CD8-positive, alpha-beta memory T cell (primary cell): ENCODE measurements around the gene SMARCD2. TPM values are rescaled to one million over a fixed set of nuclear protein-coding genes. Genes with fewer than 3 reads are reported as not detected.
"Not testable (repeated sequence)": the region's sequence is repeated elsewhere in the genome, so short reads cannot be mapped to it uniquely, and the experiment has no call there.

Source experiments
- CTCF ChIA-PET: fragments of 350-600 bp; sonication (Branson Sonifier 250); formaldehyde crosslinking; loops from one replicate; lab custom pipeline; 2021; ENCODE audit warnings: antibody characterized with exemption; lab: Charles Lee
- POLR2A ChIA-PET: fragments of 350-600 bp; sonication (Branson Sonifier 250); formaldehyde crosslinking; loops from one replicate; lab custom pipeline; 2021; ENCODE audit warnings: antibody characterized with exemption; lab: Charles Lee
- DNase-seq, 5 donors: peaks; one replicate each; pipeline versions ENCODE4 v3.0.0 to v3.0.0-alpha.2; 2020 to 2022; ENCODE audit warnings: mixed read lengths in 1 of 5
- H3K27ac ChIP-seq: one replicate; pipeline ENCODE4 v1.7.0; 2013; ENCODE audit warnings: low read depth, mild to moderate bottlenecking, low read length, moderate library complexity
- H3K27me3 ChIP-seq: 2 replicates; pipeline ENCODE4 v1.7.0; 2013; ENCODE audit warnings: low read length, mild to moderate bottlenecking; ENCODE audit not compliant: insufficient read depth, poor library complexity, severe bottlenecking
- H3K36me3 ChIP-seq: 2 replicates; pipeline ENCODE4 v1.7.0; 2013; ENCODE audit warnings: mild to moderate bottlenecking, low read length, moderate library complexity; ENCODE audit not compliant: insufficient read depth
- H3K4me1 ChIP-seq: 2 replicates; pipeline ENCODE4 v1.7.0; 2013; ENCODE audit warnings: mild to moderate bottlenecking, low read length, moderate library complexity; ENCODE audit not compliant: insufficient read depth
- H3K4me3 ChIP-seq: 2 replicates; pipeline ENCODE4 v1.7.0; 2013; ENCODE audit warnings: mild to moderate bottlenecking, low read length
- H3K9me3 ChIP-seq: 2 replicates; pipeline ENCODE4 v1.7.0; 2013; ENCODE audit warnings: mild to moderate bottlenecking, low read length
- H3K27ac Mint-ChIP-seq, 8 donors: one replicate each; pipeline ENCODE4 v1.8.0; 2020 to 2021; ENCODE audit warnings: mixed read lengths in 8 of 8, mild to moderate bottlenecking in 6 of 8, inconsistent platforms in 3 of 8, moderate library complexity in 3 of 8
- H3K27me3 Mint-ChIP-seq, 2 donors: one replicate each; pipeline ENCODE4 v1.8.0; 2020 to 2021; ENCODE audit warnings: mixed read lengths in 2 of 2, mild to moderate bottlenecking in 1 of 2, moderate library complexity in 1 of 2
- H3K36me3 Mint-ChIP-seq, 3 donors: one replicate each; pipeline ENCODE4 v1.8.0; 2020 to 2021; ENCODE audit warnings: mixed read lengths in 3 of 3, inconsistent platforms in 1 of 3, mild to moderate bottlenecking in 1 of 3
- H3K4me1 Mint-ChIP-seq, 3 donors: one replicate each; pipeline ENCODE4 v1.8.0; 2020 to 2021; ENCODE audit warnings: mixed read lengths in 3 of 3, inconsistent platforms in 1 of 3, mild to moderate bottlenecking in 1 of 3
- H3K4me3 Mint-ChIP-seq, 7 donors: one replicate each; pipeline ENCODE4 v1.8.0; 2020 to 2021; ENCODE audit warnings: mixed read lengths in 7 of 7, mild to moderate bottlenecking in 6 of 7, moderate library complexity in 4 of 7, inconsistent platforms in 2 of 7
- H3K9me3 Mint-ChIP-seq, 5 donors: one replicate each; pipeline ENCODE4 v1.8.0; 2020 to 2022; ENCODE audit warnings: mixed read lengths in 5 of 5, mild to moderate bottlenecking in 3 of 5, moderate library complexity in 2 of 5, inconsistent platforms in 1 of 5
- polyA plus RNA-seq: library from polyadenylated mRNA; unstranded; fragments of 300-500 nt; fragmentation: Illumina TruSeq; gene quantifications from one replicate; pipeline ENCODE4 v1.2.3, GENCODE V29; 2021
- total RNA-seq, 2 experiments: library from RNA; stranded (reverse); gene quantifications; one replicate each; pipeline ENCODE4 v1.2.3, GENCODE V29; 2021

Gene SMARCD2
- total and polyA plus RNA-seq, 3 experiments from 2014 or later = 96.8 to 121 (median 107) TPM

DNA sequence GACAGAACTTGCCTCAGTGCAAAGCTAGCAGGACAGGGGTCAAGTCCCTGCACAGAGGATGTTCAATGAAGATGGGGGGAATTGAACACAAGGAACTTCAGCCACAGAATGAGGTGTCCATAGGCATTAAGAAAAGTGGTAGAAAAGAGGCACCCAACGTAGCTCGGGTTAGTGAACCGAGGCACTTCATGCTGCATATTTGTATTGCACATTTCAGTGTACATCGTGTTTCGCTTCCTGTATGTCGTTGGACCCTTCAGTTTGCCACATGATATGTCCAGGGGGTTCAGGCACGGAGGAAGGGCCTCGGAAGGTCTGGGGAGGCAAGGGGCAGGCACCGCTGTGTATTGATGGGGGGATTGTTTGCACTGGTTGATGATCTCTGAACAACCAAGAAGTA lies 35.9 kb upstream of the SMARCD2 start:
- not testable (repeated sequence) for H3K27ac ChIP-seq, H3K27me3 ChIP-seq, H3K9me3 ChIP-seq, H3K4me3 Mint-ChIP-seq, H3K36me3 Mint-ChIP-seq, H3K36me3 ChIP-seq, H3K4me3 ChIP-seq, H3K27ac Mint-ChIP-seq, H3K4me1 Mint-ChIP-seq, H3K9me3 Mint-ChIP-seq, H3K4me1 ChIP-seq, DNase-seq
- CTCF ChIA-PET = interaction anchor here (1.3 to 2.2 kb wide), 4 partner anchors 11 to 41 kb away, joined by 3 to 9 read pairs (median 4); no protein-coding TSS in a partner anchor
- POLR2A ChIA-PET = interaction anchor here (0.6 kb wide), 1 partner anchor 169 kb away, joined by 3 read pairs; no protein-coding TSS in a partner anchor
- H3K27me3 Mint-ChIP-seq = peaks cover 4 to 10% of the 10 kb centered on the region in 2 donors

DNA sequence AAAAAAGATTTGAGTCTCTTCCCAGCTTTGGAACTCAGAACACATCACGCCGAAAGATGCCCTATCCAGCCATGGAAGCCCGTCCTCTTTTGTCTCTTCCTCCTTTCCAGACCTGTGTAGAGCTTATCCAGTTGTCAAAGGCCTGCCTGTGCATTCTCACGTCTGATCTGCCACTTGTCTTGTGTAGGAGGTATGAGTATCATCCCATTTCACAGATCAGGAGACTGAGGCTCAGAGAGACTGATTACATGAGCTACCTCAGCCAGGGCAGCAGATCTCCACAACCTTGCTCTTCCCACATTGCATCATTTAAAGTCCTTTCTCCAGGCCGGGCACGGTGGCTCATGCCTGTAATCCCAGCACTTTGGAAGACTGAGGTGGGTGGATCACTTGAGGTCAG lies 32.2 kb upstream of the SMARCD2 start:
- CTCF ChIA-PET, H3K4me3 ChIP-seq, H3K27me3 Mint-ChIP-seq, H3K27me3 ChIP-seq, H3K27ac Mint-ChIP-seq, DNase-seq, H3K36me3 ChIP-seq, POLR2A ChIA-PET, H3K4me1 ChIP-seq, H3K4me1 Mint-ChIP-seq, H3K9me3 Mint-ChIP-seq, H3K36me3 Mint-ChIP-seq, H3K27ac ChIP-seq, H3K9me3 ChIP-seq, H3K4me3 Mint-ChIP-seq: not testable (repeated sequence)

DNA sequence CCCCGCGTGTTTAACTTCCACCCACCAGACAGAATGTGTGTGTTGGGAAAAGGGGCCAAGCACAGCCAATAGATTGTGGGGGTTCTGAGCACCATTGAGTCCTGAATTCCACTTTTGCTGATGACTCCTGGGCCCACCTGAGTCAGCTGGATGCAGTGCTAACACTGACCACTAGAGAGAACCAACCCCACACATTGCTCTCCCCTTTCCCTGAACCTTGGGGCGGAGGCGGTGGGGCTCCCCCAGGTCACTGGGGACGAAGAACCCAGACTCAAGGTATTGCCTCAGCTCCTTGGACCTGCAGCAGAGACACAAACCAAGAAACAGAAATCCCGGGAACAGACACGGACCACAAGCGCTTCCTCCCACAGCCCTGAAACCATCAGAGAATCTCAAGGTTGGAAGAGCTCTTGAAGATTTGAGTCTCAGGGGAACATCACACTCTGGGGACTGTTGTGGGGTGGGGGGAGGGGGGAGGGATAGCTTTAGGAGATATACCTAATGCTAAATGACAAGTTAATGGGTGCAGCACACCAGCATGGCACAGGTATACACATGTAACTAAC lies 31.7 kb upstream of the SMARCD2 start:
- H3K27me3 ChIP-seq, POLR2A ChIA-PET, H3K36me3 ChIP-seq, H3K36me3 Mint-ChIP-seq, CTCF ChIA-PET, H3K4me1 ChIP-seq, H3K9me3 Mint-ChIP-seq, H3K27ac Mint-ChIP-seq, H3K4me1 Mint-ChIP-seq, H3K27ac ChIP-seq, H3K9me3 ChIP-seq, DNase-seq, H3K27me3 Mint-ChIP-seq, H3K4me3 ChIP-seq, H3K4me3 Mint-ChIP-seq: not testable (repeated sequence)

DNA sequence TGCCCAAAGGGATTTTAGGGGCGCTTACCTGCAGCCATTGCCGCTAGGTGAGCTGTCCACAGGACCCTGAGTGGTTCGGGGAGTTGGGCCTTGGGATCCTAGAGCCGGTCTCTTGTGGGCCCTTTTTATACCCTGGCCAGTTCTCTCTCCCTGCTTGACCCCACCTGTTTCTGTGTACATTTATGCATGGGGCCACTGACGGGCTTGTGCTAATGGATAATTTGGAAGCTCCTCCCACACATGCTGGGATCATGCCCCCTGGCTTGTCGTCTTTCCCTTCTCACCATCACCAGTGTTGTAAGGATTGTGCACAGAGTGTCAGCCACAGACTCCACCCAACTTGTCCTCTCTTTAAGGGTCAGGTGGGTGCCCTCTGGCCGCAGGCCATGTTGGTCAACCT lies 31.1 kb upstream of the SMARCD2 start, which contains the start of gene CSH2:
CSH2 (minus strand) TSS at position 101 of the 400 bp plus-strand sequence; CDS start at position 38, 63 bp downstream.
- H3K27me3 ChIP-seq, CTCF ChIA-PET, H3K36me3 ChIP-seq, H3K27me3 Mint-ChIP-seq, DNase-seq, POLR2A ChIA-PET, H3K9me3 Mint-ChIP-seq, H3K4me3 ChIP-seq, H3K4me1 ChIP-seq, H3K9me3 ChIP-seq, H3K27ac ChIP-seq, H3K27ac Mint-ChIP-seq, H3K4me3 Mint-ChIP-seq, H3K36me3 Mint-ChIP-seq, H3K4me1 Mint-ChIP-seq: not testable (repeated sequence)

DNA sequence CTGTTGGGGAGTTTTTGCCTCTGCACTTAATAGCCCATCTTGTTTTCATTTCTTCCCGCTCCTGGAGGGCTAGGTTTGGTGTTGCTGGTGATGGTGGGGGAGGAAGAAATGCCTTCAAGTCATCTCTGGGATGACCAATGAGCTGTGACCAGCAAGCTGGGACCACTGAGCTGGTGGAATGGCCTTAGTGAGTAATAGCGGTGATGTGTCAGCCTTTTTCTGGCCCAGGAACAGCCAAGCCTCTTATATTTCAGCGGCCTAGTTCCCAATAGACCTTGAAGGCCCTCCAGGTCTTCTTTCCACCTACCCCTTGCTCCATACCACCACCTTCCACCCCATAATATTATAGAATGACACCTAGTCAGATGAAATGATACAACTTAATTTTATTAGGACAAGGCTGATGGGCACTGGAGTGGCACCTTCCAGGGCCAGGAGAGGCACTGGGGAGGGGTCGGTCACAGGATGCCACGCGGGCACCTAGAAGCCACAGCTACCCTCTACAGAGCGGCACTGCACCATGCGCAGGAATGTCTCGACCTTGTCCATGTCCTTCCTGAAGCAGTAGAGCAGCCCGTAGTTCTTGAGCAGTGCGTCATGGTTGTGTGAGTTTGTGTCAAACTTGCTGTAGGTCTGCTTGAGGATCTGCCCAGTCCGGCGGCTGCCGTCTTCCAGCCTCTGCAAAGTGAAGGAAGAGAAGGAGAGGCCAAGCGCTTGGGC lies 29.3 kb upstream of the SMARCD2 start:
- H3K27ac ChIP-seq, H3K27ac Mint-ChIP-seq, H3K4me3 ChIP-seq, H3K36me3 ChIP-seq, H3K27me3 Mint-ChIP-seq, H3K4me3 Mint-ChIP-seq, CTCF ChIA-PET, POLR2A ChIA-PET, H3K9me3 Mint-ChIP-seq, H3K4me1 Mint-ChIP-seq, H3K36me3 Mint-ChIP-seq, DNase-seq, H3K9me3 ChIP-seq, H3K4me1 ChIP-seq, H3K27me3 ChIP-seq: not testable (repeated sequence)

DNA sequence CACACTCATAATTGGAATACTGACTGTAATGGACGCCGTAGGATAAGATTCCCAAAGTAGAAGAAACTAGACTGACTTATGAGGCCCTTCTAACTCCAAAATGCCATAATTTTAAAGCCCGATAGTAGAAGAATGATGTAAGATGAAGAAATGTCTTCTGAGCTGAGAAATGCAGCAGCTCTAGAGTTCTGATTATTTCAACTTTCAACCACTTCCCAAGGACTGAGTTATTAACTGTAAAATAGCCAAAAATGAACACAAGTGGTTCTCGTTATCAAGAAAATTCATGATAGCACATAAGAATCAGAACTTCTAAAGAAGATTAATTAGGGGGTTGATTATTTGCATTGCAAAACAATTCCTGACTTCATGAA lies 27.8 kb upstream of the SMARCD2 start:
- H3K4me1 ChIP-seq, H3K27me3 Mint-ChIP-seq, H3K27ac ChIP-seq, H3K9me3 ChIP-seq, H3K4me1 Mint-ChIP-seq, H3K27ac Mint-ChIP-seq, H3K4me3 ChIP-seq, H3K4me3 Mint-ChIP-seq, POLR2A ChIA-PET, DNase-seq, H3K27me3 ChIP-seq, H3K36me3 Mint-ChIP-seq, H3K9me3 Mint-ChIP-seq, H3K36me3 ChIP-seq: not testable (repeated sequence)
- CTCF ChIA-PET = interaction anchor here (1.1 kb wide), 1 partner anchor 12 kb away, joined by 3 read pairs; no protein-coding TSS in a partner anchor

DNA sequence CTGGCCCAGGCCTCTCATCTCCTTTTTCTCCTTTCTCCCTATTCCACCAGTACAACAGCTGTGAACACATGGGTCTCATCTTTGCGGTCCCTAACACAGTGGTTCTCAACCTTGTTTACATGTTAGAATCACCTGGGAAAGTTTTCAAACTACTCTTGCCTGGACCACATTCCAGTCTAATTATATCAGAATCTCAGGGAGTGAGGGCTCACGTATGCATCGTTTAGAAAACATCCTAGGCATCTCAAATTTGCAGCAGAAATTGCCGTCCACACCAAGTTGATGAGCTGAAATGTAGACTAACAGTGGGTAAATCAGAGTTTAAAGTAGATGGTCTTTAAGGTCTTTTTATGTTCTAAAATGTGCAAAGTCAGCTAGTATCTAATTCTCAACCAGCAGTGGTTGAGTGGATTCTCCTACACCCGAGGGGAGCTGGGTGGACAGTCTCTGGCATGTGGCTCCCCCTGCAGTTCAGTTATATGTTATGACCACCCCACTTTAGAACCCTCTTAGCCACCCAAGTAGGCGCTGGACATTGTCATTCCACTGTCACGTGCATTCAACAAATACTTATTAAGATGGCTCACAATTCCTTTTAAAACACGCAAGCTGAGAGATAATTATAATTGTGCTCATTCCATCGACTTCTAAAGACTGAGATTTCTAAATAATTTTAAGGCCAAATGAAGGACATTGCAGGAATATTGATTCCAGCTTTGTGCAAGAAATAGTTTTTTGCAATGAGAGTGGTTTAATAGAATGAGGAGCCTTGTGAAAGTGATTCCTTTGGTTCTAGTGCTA lies 27.2 kb upstream of the SMARCD2 start:
- DNase-seq, H3K4me3 Mint-ChIP-seq, H3K27me3 Mint-ChIP-seq, H3K4me3 ChIP-seq, POLR2A ChIA-PET, H3K27ac Mint-ChIP-seq, H3K4me1 Mint-ChIP-seq, H3K27me3 ChIP-seq, H3K9me3 ChIP-seq, H3K36me3 Mint-ChIP-seq, H3K36me3 ChIP-seq, H3K9me3 Mint-ChIP-seq, H3K27ac ChIP-seq, H3K4me1 ChIP-seq: not testable (repeated sequence)
- CTCF ChIA-PET = interaction anchor here (1.1 kb wide), 1 partner anchor 11 kb away, joined by 3 read pairs; no protein-coding TSS in a partner anchor

DNA sequence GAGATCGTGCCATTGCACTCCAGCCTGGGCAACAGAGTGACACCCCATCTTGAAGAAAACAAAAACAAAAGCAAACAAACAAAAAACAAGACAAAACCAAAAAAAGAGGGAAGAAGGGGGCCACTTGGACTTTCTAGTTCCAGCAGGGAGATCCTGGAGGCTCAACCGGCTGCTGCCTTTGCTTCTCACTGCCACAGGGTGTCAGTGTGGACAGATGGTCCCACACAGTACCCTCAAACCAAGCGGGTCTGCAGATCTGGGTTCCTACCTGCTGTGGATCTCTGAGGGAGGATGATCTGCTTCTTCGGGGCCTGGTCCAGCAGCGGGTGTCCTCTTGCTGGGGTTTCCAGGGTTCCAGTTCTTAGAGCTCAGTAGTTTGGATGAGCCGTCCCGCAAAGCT lies 24.1 kb upstream of the SMARCD2 start:
- H3K36me3 Mint-ChIP-seq, H3K9me3 Mint-ChIP-seq, H3K27ac ChIP-seq, H3K27ac Mint-ChIP-seq, H3K4me3 ChIP-seq, DNase-seq, H3K27me3 ChIP-seq, H3K9me3 ChIP-seq, H3K27me3 Mint-ChIP-seq, POLR2A ChIA-PET, H3K4me1 ChIP-seq, H3K36me3 ChIP-seq, H3K4me3 Mint-ChIP-seq, H3K4me1 Mint-ChIP-seq: not testable (repeated sequence)
- CTCF ChIA-PET = interaction anchor here (0.9 to 2.9 kb wide), 8 partner anchors 12 to 53 kb away, joined by 3 to 15 read pairs (median 6); partner anchors contain the start of gene GH2
